GM12878 (cell line): ENCODE results near the gene SERINC5. TPM values are rescaled to one million over a fixed set of nuclear protein-coding genes. Genes with fewer than 3 reads are reported as not detected.

Source experiments
- ATAC-seq: fragments of 200-7000 bp; cut with Tn5 transposase; 3 replicates; pipeline ENCODE4 v1.9.1; 2020; ENCODE audit warnings: mild to moderate bottlenecking, moderate library complexity
- BruUV-seq: library from RNA; stranded (reverse); fragments of 400-500 nt; replicated peaks from 2 replicates; lab custom pipeline; 2021; lab: Mats Ljungman, UMichigan
- CTCF ChIA-PET: fragments of 300-600 bp; sonication (Branson Sonifier 250); formaldehyde crosslinking; extraction: SDS; loops from one replicate; lab custom pipeline; 2021; ENCODE audit warnings: inconsistent platforms; lab: Yijun Ruan, JAX
- POLR2A ChIA-PET: fragments of 350-600 bp; formaldehyde crosslinking; extraction: SDS; loops from one replicate; lab custom pipeline; 2021; ENCODE audit warnings: inconsistent platforms; lab: Charles Lee
- RAD21 ChIA-PET: fragments of 300-600 bp; sonication (Branson Sonifier 250); formaldehyde crosslinking; loops from one replicate; lab custom pipeline; 2023; ENCODE audit warnings: antibody characterized with exemption; ENCODE audit not compliant: unreplicated experiment; lab: Charles Lee
- SMC1A ChIA-PET: fragments of 300-600 bp; sonication (Branson Sonifier 250); formaldehyde crosslinking; loops from one replicate; lab custom pipeline; 2023; ENCODE audit not compliant: unreplicated experiment, uncharacterized antibody; lab: Charles Lee
- DNase-seq: peaks from one replicate; pipeline ENCODE4 v3.0.0-alpha.2; 2011; ENCODE audit warnings: low read depth, low spot score
- FAIRE-seq: peaks from 3 replicates; lab custom pipeline; 2011; peaks lifted over from hg19 to GRCh38; lab: Jason Lieb, UNC
- H2AFZ ChIP-seq: 2 replicates; pipeline ENCODE4 v1.6.0; 2011; ENCODE audit warnings: low read depth, low read length, control low read depth; ENCODE audit not compliant: control insufficient read depth
- H3K27ac ChIP-seq: 2 replicates; pipeline ENCODE4 v1.5.1; 2011; ENCODE audit warnings: control low read depth; ENCODE audit not compliant: control insufficient read depth, insufficient read depth
- H3K27me3 ChIP-seq, 2 experiments: replicated peaks in 1 of 2; 2 replicates each; pipeline versions ENCODE4 v1.6.0 to v1.6.1; 2011; ENCODE audit warnings: low read length in 1 of 2; ENCODE audit not compliant: control insufficient read depth in 2 of 2, insufficient read depth in 2 of 2
- H3K36me3 ChIP-seq, 2 experiments: 2 replicates each; pipeline ENCODE4 v1.5.1; 2011; ENCODE audit warnings: low read length in 1 of 2; ENCODE audit not compliant: control insufficient read depth in 2 of 2, insufficient read depth in 2 of 2
- H3K4me1 ChIP-seq: 2 replicates; pipeline ENCODE4 v1.6.1; 2011; ENCODE audit warnings: mild to moderate bottlenecking, low read length, moderate library complexity, mixed read lengths; ENCODE audit not compliant: control insufficient read depth, insufficient read depth
- H3K4me2 ChIP-seq: 2 replicates; pipeline ENCODE4 v1.6.0; 2011; ENCODE audit warnings: control low read depth; ENCODE audit not compliant: control insufficient read depth, insufficient read depth
- H3K4me3 ChIP-seq: fragments of 200-600 bp; sonication (generic); 2 replicates; pipeline ENCODE4 v1.5.1; 2016
- H3K79me2 ChIP-seq: 2 replicates; pipeline ENCODE4 v1.6.0; 2011; ENCODE audit warnings: low read length; ENCODE audit not compliant: control insufficient read depth, insufficient read depth
- H3K9ac ChIP-seq: 2 replicates; pipeline ENCODE4 v1.8.0; 2011; ENCODE audit warnings: low read length, control low read depth, mixed read lengths; ENCODE audit not compliant: control insufficient read depth, insufficient read depth
- H3K9me3 ChIP-seq: replicated peaks from 3 replicates; pipeline ENCODE4 v1.5.1; 2011; ENCODE audit warnings: mild to moderate bottlenecking, low read length; ENCODE audit not compliant: control insufficient read depth, insufficient read depth
- H4K20me1 ChIP-seq: 2 replicates; pipeline ENCODE4 v1.6.0; 2011; ENCODE audit not compliant: control insufficient read depth, insufficient read depth
- BRCA1 ChIP-seq: IDR thresholded peaks from 2 replicates; pipeline ENCODE4 v1.6.1; 2011; ENCODE audit warnings: low read depth, low read length, improper control_type of control experiment
- CBFB ChIP-seq: IDR thresholded peaks from 2 replicates; pipeline ENCODE4 v1.6.1; 2016; ENCODE audit warnings: antibody characterized with exemption, low read depth
- FOXK2 ChIP-seq: fragments of 450-650 bp; IDR thresholded peaks from 2 replicates; pipeline ENCODE4 v1.6.1; 2017; ENCODE audit warnings: mild to moderate bottlenecking, moderate library complexity
- FOXM1 ChIP-seq: IDR thresholded peaks from 2 replicates; pipeline ENCODE4 v1.6.1; 2012; ENCODE audit warnings: low read depth, mild to moderate bottlenecking, inconsistent platforms, low read length, moderate library complexity
- HDGF ChIP-seq: fragments of 450-650 bp; IDR thresholded peaks from 2 replicates; pipeline ENCODE4 v1.6.1; 2016; ENCODE audit warnings: antibody characterized with exemption
- JUND ChIP-seq: IDR thresholded peaks from 2 replicates; pipeline ENCODE4 v1.6.1; 2012; ENCODE audit warnings: low read depth, mild to moderate bottlenecking, low read length, improper control_type of control experiment, moderate library complexity
- NFYA ChIP-seq: IDR thresholded peaks from 2 replicates; pipeline ENCODE4 v1.6.1; 2011; ENCODE audit warnings: low read depth, mild to moderate bottlenecking, low read length, improper control_type of control experiment, borderline replicate concordance
- NKRF ChIP-seq: fragments of 450-650 bp; conservative IDR thresholded peaks from 2 replicates; pipeline ENCODE4 v1.6.1; 2017; ENCODE audit warnings: mild to moderate bottlenecking, moderate library complexity
- NR2C2 ChIP-seq: IDR thresholded peaks from 2 replicates; pipeline ENCODE4 v1.6.1; 2011; ENCODE audit warnings: borderline replicate concordance, low read depth; ENCODE audit not compliant: control insufficient read depth, insufficient read length
- PAX5 ChIP-seq: IDR thresholded peaks from 2 replicates; pipeline ENCODE4 v1.6.1; 2011; ENCODE audit warnings: low read depth, low read length, borderline replicate concordance
- SREBF1 ChIP-seq: IDR thresholded peaks from 2 replicates; pipeline ENCODE4 v1.6.1; 2012; ENCODE audit warnings: mild to moderate bottlenecking, low read length
- SRF ChIP-seq, 2 experiments: IDR thresholded peaks; 2 replicates each; pipeline ENCODE4 v1.6.1; 2011; ENCODE audit warnings: low read depth in 2 of 2, low read length in 2 of 2, mild to moderate bottlenecking in 1 of 2, moderate library complexity in 1 of 2
- SUZ12 ChIP-seq: fragments of 200-600 bp; sonication (generic); IDR thresholded peaks from one replicate; pipeline ENCODE4 v1.6.1; 2018; ENCODE audit warnings: antibody characterized with exemption, mild to moderate bottlenecking; ENCODE audit not compliant: unreplicated experiment
- ZBTB4 ChIP-seq: fragments of 450-650 bp; formaldehyde crosslinking; IDR thresholded peaks from 2 replicates; pipeline ENCODE4 v1.4.0; 2022; ENCODE audit warnings: mild to moderate bottlenecking, moderate library complexity
- ZNF592 ChIP-seq: fragments of 450-650 bp; IDR thresholded peaks from 2 replicates; pipeline ENCODE4 v1.6.1; 2017; ENCODE audit warnings: mild to moderate bottlenecking, moderate library complexity
- ZNF622 ChIP-seq: fragments of 450-650 bp; IDR thresholded peaks from 2 replicates; pipeline ENCODE4 v1.6.1; 2017; ENCODE audit warnings: mild to moderate bottlenecking, inconsistent platforms
- WGBS: methylation state at CpG from one replicate; pipeline ENCODE4 v1.1.6; 2016; ENCODE audit warnings: low lambda C conversion rate; ENCODE audit not compliant: insufficient replicate concordance, insufficient coverage; ENCODE audit errors: missing lambda C conversion rate; 5-methylcytosine and 5-hydroxymethylcytosine counted together
- in situ Hi-C: fragments of 300-500 bp; cut with MboI; formaldehyde crosslinking; loops from 9 replicates; pipeline ENCODE4 v1.14.3; 2018; ENCODE audit warnings: mixed read lengths
- intact Hi-C: fragments of 100-400 bp; cut with micrococcal nuclease; formaldehyde crosslinking; loops from one replicate; pipeline ENCODE4 v1.14.2; 2022; ENCODE audit not compliant: unreplicated experiment
- polyA plus RNA-seq, 11 experiments: library from polyadenylated mRNA; depleted of rRNA in 4 of 11; unstranded in 6 of 11; stranded (reverse) in 5 of 11; fragments of >200 nt; fragmentation: Nextera tagmentation in 4 of 11; fragmentation: Illumina TruSeq in 1 of 11; extraction: Ambion mirVana in 4 of 11; extraction: Trizol in 1 of 11; gene quantifications; 1 replicate in 1 of 11; 2 replicates in 10 of 11; pipeline versions ENCODE4 v1.2.1 to v1.2.3, GENCODE V29; 2011 to 2016; ENCODE audit warnings: inconsistent platforms in 2 of 11, missing spikeins in 2 of 11, low read depth in 1 of 11
- total RNA-seq, 4 experiments: library from RNA; depleted of rRNA in 3 of 4; stranded (reverse); fragments of >200 nt in 3 of 4; fragmentation: Illumina TruSeq in 1 of 4; extraction: Trizol in 1 of 4; gene quantifications; 2 replicates each; pipeline versions ENCODE4 v1.2.1 to v1.2.3, GENCODE V29; 2013 to 2021

SERINC5 gene
- total and polyA plus RNA-seq, 10 of the 15 experiments (the other 5 are each of a cell fraction or from before 2014, with no cell fraction given) = 0.66 to 7.0 (median 2.8) TPM

GRCh38 chr5:80159133-80159815 lies 96.6 kb downstream of the SERINC5 start:
- H3K4me2 ChIP-seq = no peak overlapping the region
- ATAC-seq = no peak
- H3K4me1 ChIP-seq = no peaks in the 10 kb centered on the region
- no peaks in the 10 kb centered on the region for H4K20me1 ChIP-seq
- H3K79me2 ChIP-seq = no peaks in the 10 kb centered on the region
- no peaks in the 10 kb centered on the region for H3K36me3 ChIP-seq
- ChIA-PET CTCF (no interaction called here), POLR2A (interaction anchor here (0.8 kb wide), 1 partner anchor 98 kb away, joined by 3 read pairs; no protein-coding TSS in a partner anchor), RAD21 (no interaction called here), SMC1A (interaction anchor here (0.6 to 1.5 kb wide), 2 partner anchors 107 to 549 kb away, joined by 3 to 5 read pairs; no protein-coding TSS in a partner anchor)
- H2AFZ ChIP-seq = no peak overlapping the region
- no peak overlapping the region for H3K27ac ChIP-seq
- in situ Hi-C loops (no loop called here), intact Hi-C loops (no loop called here)
- H3K4me3 ChIP-seq = no peak overlapping the region
- no peak for DNase-seq
- BruUV-seq = no TSS peak
- H3K9ac ChIP-seq = no peak overlapping the region
- WGBS = 31% methylated on average over 3 of the region's 3 CpGs
- H3K27me3 ChIP-seq = no peaks in the 10 kb centered on the region
- FAIRE-seq = no peak
- H3K9me3 ChIP-seq = no peaks in the 10 kb centered on the region
- no peak for TF ChIP-seq CBFB
- TF ChIP-seq HDGF = no peak
- no peak for TF ChIP-seq ZBTB4 (CRISPR knock-in tag)
- no peak for TF ChIP-seq NFYA
- TF ChIP-seq PAX5 = no peak
- no peak for TF ChIP-seq SRF (IDR thresholded peaks at IDR 0.05; ENCODE audit: low read depth in 2 of 2, low read length in 2 of 2)
- TF ChIP-seq BRCA1 = no peak
- TF ChIP-seq ZNF592 = no peak
- no peak for TF ChIP-seq ZNF622
- no peak for TF ChIP-seq FOXM1
- TF ChIP-seq FOXK2 = no peak
- TF ChIP-seq NR2C2 = no peak
- TF ChIP-seq NKRF = no peak
- TF ChIP-seq JUND = no peak
- no peak for TF ChIP-seq SREBF1
- TF ChIP-seq SUZ12 = no peak
